ENCODE measurements around the gene MTHFD1. TPM values are rescaled to one million over a fixed set of nuclear protein-coding genes. Genes with fewer than 3 reads are reported as not detected.

The MTHFD1 gene
- total and polyA plus RNA-seq, 12 donors, result 34.5 to 85.2 (median 66.0) TPM

GRCh38 chr14:64506721-64507120 lies 118.6 kb downstream of the MTHFD1 start:
- Histone ChIP-seq H3K4me1 (peaks cover 8 to 72% (median 69%) of the 10 kb centered on the region in 9 donors), H3K27me3 (no peaks in the 10 kb centered on the region), H3K27ac (peak overlapping the region in 8 of 10 donors; percentile 23 to 100 (median 99)), H3K36me3 (no peaks in the 10 kb centered on the region), H3K9me3 (no peaks in the 10 kb centered on the region), H3K4me3 (peak overlapping the region in 8 of 10 donors; percentile 66 to 97 (median 79))
- 26 to 36% methylated on average over 3 of the region's 3 CpGs for WGBS, 2 donors
- TF ChIP-seq CTCF (IDR thresholded peaks at IDR 0.05), result no peak
- ATAC-seq, result no peak
- DNase-seq, result no peak
- intact Hi-C loops (cut with DNase I), result loop anchor here in 1 of 10 donors (10.0 kb wide), 1 partner anchor 162 kb away; no protein-coding TSS in a partner anchor

GRCh38 chr14:64507376-64508156 lies 119.4 kb downstream of the MTHFD1 start:
- intact Hi-C loops (cut with DNase I), result loop anchor here in 1 of 10 donors (10.0 kb wide), 1 partner anchor 163 kb away; no protein-coding TSS in a partner anchor
- WGBS, 2 donors, result 67 to 71% methylated on average over 4 of the region's 4 CpGs
- no peaks in the 10 kb centered on the region for H3K9me3 ChIP-seq
- H3K4me1 ChIP-seq, result peaks cover 9 to 72% (median 69%) of the 10 kb centered on the region in 9 donors
- peak overlapping the region in 6 of 10 donors; percentile 2 to 100 (median 98) for H3K27ac ChIP-seq
- DNase-seq (no peak), ATAC-seq (no peak)
- H3K4me3 ChIP-seq, result peak overlapping the region in 2 of 10 donors; percentile 67 to 80
- no peak for TF ChIP-seq CTCF (IDR thresholded peaks at IDR 0.05)
- no peaks in the 10 kb centered on the region for H3K27me3 ChIP-seq
- H3K36me3 ChIP-seq, result no peaks in the 10 kb centered on the region

- 23 to 27% methylated on average over 1 of the region's 1 CpG for WGBS, 2 donors
These were observed 120.1 kb downstream of the MTHFD1 start for GRCh38 chr14:64508215-64508776.

More at GRCh38 chr14:64508215-64508776, 120.1 kb downstream of the MTHFD1 start:
- DNase-seq (no peak), ATAC-seq (no peak)
- intact Hi-C loops (cut with DNase I), result loop anchor here in 1 of 10 donors (10.0 kb wide), 1 partner anchor 163 kb away; no protein-coding TSS in a partner anchor
- Histone ChIP-seq H3K36me3 (no peaks in the 10 kb centered on the region), H3K27ac (peak overlapping the region in 1 of 10 donors; percentile 100), H3K4me3 (no peak overlapping the region), H3K9me3 (no peaks in the 10 kb centered on the region), H3K27me3 (no peaks in the 10 kb centered on the region), H3K4me1 (peaks cover 9 to 77% (median 73%) of the 10 kb centered on the region in 9 donors)
- TF ChIP-seq CTCF (IDR thresholded peaks at IDR 0.05), result no peak
